Activated CD4-positive, alpha-beta T cell treated with anti-CD3 and anti-CD28 coated beads for 36 hours (primary cell): ENCODE data around the gene MTO1. TPM values are rescaled to one million over a fixed set of nuclear protein-coding genes. Genes with fewer than 3 reads are reported as not detected.
"Not testable (repeated sequence)": the region's sequence is repeated elsewhere in the genome, so short reads cannot be mapped to it uniquely, and the experiment has no call there.

Experiments
- ATAC-seq: fragments of 200-7000 bp; cut with Tn5 transposase; one replicate; pipeline ENCODE4 v1.10.0; 2021; ENCODE audit warnings: mild to moderate bottlenecking, moderate library complexity
- CTCF ChIA-PET: fragments of 350-600 bp; sonication (Branson Sonifier 250); formaldehyde crosslinking; loops from one replicate; lab custom pipeline; 2021; ENCODE audit warnings: antibody characterized with exemption; lab: Charles Lee
- POLR2A ChIA-PET: fragments of 350-600 bp; sonication (Branson Sonifier 250); formaldehyde crosslinking; loops from one replicate; lab custom pipeline; 2021; ENCODE audit warnings: antibody characterized with exemption, inconsistent platforms; lab: Charles Lee
- DNase-seq: peaks from one replicate; pipeline ENCODE4 v3.0.0-alpha.2; 2020
- H3K27ac Mint-ChIP-seq: one replicate; pipeline ENCODE4 v1.8.0; 2021; ENCODE audit warnings: mixed read lengths
- H3K27me3 Mint-ChIP-seq: one replicate; pipeline ENCODE4 v1.8.0; 2021; ENCODE audit warnings: mixed read lengths
- H3K36me3 Mint-ChIP-seq: one replicate; pipeline ENCODE4 v1.8.0; 2021; ENCODE audit warnings: low read depth, mixed read lengths
- H3K4me1 Mint-ChIP-seq: one replicate; pipeline ENCODE4 v1.8.0; 2021; ENCODE audit warnings: mixed read lengths
- H3K4me3 Mint-ChIP-seq: one replicate; pipeline ENCODE4 v1.8.0; 2021; ENCODE audit warnings: mild to moderate bottlenecking, moderate library complexity, mixed read lengths
- H3K9me3 Mint-ChIP-seq: one replicate; pipeline ENCODE4 v1.8.0; 2021; ENCODE audit warnings: low read depth, mixed read lengths
- intact Hi-C, 2 experiments: fragments of 100-400 bp; cut with DNase I in 1 of 2; cut with micrococcal nuclease in 1 of 2; formaldehyde crosslinking; loops; one replicate each; pipeline versions ENCODE4 v1.14.2 to v1.15.1; 2022 to 2024; cut with DNase I, micrococcal nuclease
- total RNA-seq, 2 experiments: library from RNA; stranded (reverse); gene quantifications; one replicate each; pipeline ENCODE4 v1.2.3, GENCODE V29; 2021

Gene MTO1
- total RNA-seq, 2 experiments from 2014 or later, result 45.0 to 49.7 TPM

- no peaks in the 10 kb centered on the region for H3K4me1 Mint-ChIP-seq
- no peaks in the 10 kb centered on the region for H3K9me3 Mint-ChIP-seq
- H3K27ac Mint-ChIP-seq, result no peak overlapping the region
- ATAC-seq (no peak), DNase-seq (no peak)
- intact Hi-C loops, result no loop called here
- H3K4me3 Mint-ChIP-seq, result no peak overlapping the region
- CTCF ChIA-PET, result no interaction called here
- peaks cover 21% of the 10 kb centered on the region for H3K36me3 Mint-ChIP-seq
- POLR2A ChIA-PET, result no interaction called here
- no peaks in the 10 kb centered on the region for H3K27me3 Mint-ChIP-seq
These were observed 42.6 kb downstream of the MTO1 start for GRCh38 chr6:73504160-73504559.

GRCh38 chr6:73505142-73505541, 43.6 kb downstream of the MTO1 start:
- intact Hi-C loops, result no loop called here
- ChIA-PET POLR2A (interaction anchor here (1.1 kb wide), 1 partner anchor 9 kb away, joined by 7 read pairs; no protein-coding TSS in a partner anchor), CTCF (interaction anchor here (0.6 kb wide), 1 partner anchor 15 kb away, joined by 3 read pairs; no protein-coding TSS in a partner anchor)
- Mint-ChIP-seq H3K9me3 (no peaks in the 10 kb centered on the region), H3K27ac (no peak overlapping the region), H3K27me3 (no peaks in the 10 kb centered on the region), H3K4me3 (no peak overlapping the region), H3K4me1 (no peaks in the 10 kb centered on the region), H3K36me3 (peaks cover 19% of the 10 kb centered on the region)
- ATAC-seq (no peak), DNase-seq (no peak)

- ChIA-PET POLR2A (interaction anchor here (1.1 kb wide), 1 partner anchor 8 kb away, joined by 7 read pairs; no protein-coding TSS in a partner anchor), CTCF (interaction anchor here (0.6 kb wide), 1 partner anchor 15 kb away, joined by 3 read pairs; no protein-coding TSS in a partner anchor)
- intact Hi-C loops, H3K4me1 Mint-ChIP-seq, H3K27me3 Mint-ChIP-seq, ATAC-seq, H3K27ac Mint-ChIP-seq, DNase-seq, H3K9me3 Mint-ChIP-seq, H3K4me3 Mint-ChIP-seq: not testable (repeated sequence)
- H3K36me3 Mint-ChIP-seq, result peaks cover 17% of the 10 kb centered on the region
These were observed 44.2 kb downstream of the MTO1 start for GRCh38 chr6:73505705-73506104.

GRCh38 chr6:73506246-73506645, 44.7 kb downstream of the MTO1 start:
- Mint-ChIP-seq H3K9me3 (no peaks in the 10 kb centered on the region), H3K27ac (no peak overlapping the region), H3K4me1 (no peaks in the 10 kb centered on the region), H3K4me3 (no peak overlapping the region), H3K36me3 (peaks cover 17% of the 10 kb centered on the region), H3K27me3 (no peaks in the 10 kb centered on the region)
- ChIA-PET POLR2A (no interaction called here), CTCF (no interaction called here)
- no peak for ATAC-seq
- intact Hi-C loops, result no loop called here
- no peak for DNase-seq

- no peak overlapping the region for H3K27ac Mint-ChIP-seq
- H3K9me3 Mint-ChIP-seq, result no peaks in the 10 kb centered on the region
- H3K4me1 Mint-ChIP-seq, result peaks cover 7% of the 10 kb centered on the region
- CTCF ChIA-PET, result interaction anchor here (0.9 to 1.4 kb wide), 3 partner anchors 11 to 101 kb away, joined by 3 to 6 read pairs (median 4); no protein-coding TSS in a partner anchor
- no peak for DNase-seq
- POLR2A ChIA-PET, result interaction anchor here (2.5 kb wide), 1 partner anchor 11 kb away, joined by 5 read pairs; no protein-coding TSS in a partner anchor
- H3K36me3 Mint-ChIP-seq, result peaks cover 7% of the 10 kb centered on the region
- no peak overlapping the region for H3K4me3 Mint-ChIP-seq
- intact Hi-C loops, result no loop called here
- no peak for ATAC-seq
- H3K27me3 Mint-ChIP-seq, result no peaks in the 10 kb centered on the region
These were observed 47.2 kb downstream of the MTO1 start for GRCh38 chr6:73508776-73509175.

GRCh38 chr6:73509851-73510250, 48.3 kb downstream of the MTO1 start:
- Mint-ChIP-seq H3K36me3 (peaks cover 10% of the 10 kb centered on the region), H3K27ac (no peak overlapping the region), H3K4me3 (no peak overlapping the region), H3K27me3 (no peaks in the 10 kb centered on the region), H3K4me1 (peaks cover 10% of the 10 kb centered on the region), H3K9me3 (no peaks in the 10 kb centered on the region)
- CTCF ChIA-PET, result interaction anchor here (1.4 kb wide), 1 partner anchor 13 kb away, joined by 4 read pairs; no protein-coding TSS in a partner anchor
- ATAC-seq, result no peak
- POLR2A ChIA-PET, result interaction anchor here (0.7 to 2.5 kb wide), 2 partner anchors 10 to 52 kb away, joined by 4 to 5 read pairs; no protein-coding TSS in a partner anchor
- DNase-seq, result no peak
- intact Hi-C loops, result no loop called here

GRCh38 chr6:73511796-73512195, 50.3 kb downstream of the MTO1 start:
- no peaks in the 10 kb centered on the region for H3K27me3 Mint-ChIP-seq
- H3K27ac Mint-ChIP-seq, result no peak overlapping the region
- peak; percentile 25 for DNase-seq
- no peak overlapping the region for H3K4me3 Mint-ChIP-seq
- H3K4me1 Mint-ChIP-seq, result peaks cover 26% of the 10 kb centered on the region
- no peaks in the 10 kb centered on the region for H3K9me3 Mint-ChIP-seq
- ATAC-seq, result no peak
- peaks cover 26% of the 10 kb centered on the region for H3K36me3 Mint-ChIP-seq
- CTCF ChIA-PET, result no interaction called here
- intact Hi-C loops, result no loop called here
- POLR2A ChIA-PET, result interaction anchor here (1.1 to 4.6 kb wide), 3 partner anchors 10 to 50 kb away, joined by 5 to 39 read pairs (median 13); partner anchors contain the start of gene MTO1

- ATAC-seq, result peak; percentile 3
- Mint-ChIP-seq H3K36me3 (peaks cover 42% of the 10 kb centered on the region), H3K4me1 (peaks cover 35% of the 10 kb centered on the region), H3K4me3 (no peak overlapping the region), H3K9me3 (no peaks in the 10 kb centered on the region), H3K27ac (no peak overlapping the region), H3K27me3 (no peaks in the 10 kb centered on the region)
- no peak for DNase-seq
- intact Hi-C loops, result no loop called here
- POLR2A ChIA-PET, result interaction anchor here (0.6 to 4.6 kb wide), 18 partner anchors 8 to 140 kb away, joined by 3 to 39 read pairs (median 6); partner anchors contain the start of genes CGAS, MTO1 and SLC17A5
- CTCF ChIA-PET, result interaction anchor here (0.6 to 1.8 kb wide), 7 partner anchors 9 to 141 kb away, joined by 3 to 7 read pairs (median 4); no protein-coding TSS in a partner anchor
These were observed 51.9 kb downstream of the MTO1 start for GRCh38 chr6:73513496-73513854.

GRCh38 chr6:73514746-73515110, 53.2 kb downstream of the MTO1 start:
- peaks cover 37% of the 10 kb centered on the region for H3K4me1 Mint-ChIP-seq
- ATAC-seq (peak; percentile 6), DNase-seq (peak; percentile 41)
- peaks cover 55% of the 10 kb centered on the region for H3K36me3 Mint-ChIP-seq
- no peaks in the 10 kb centered on the region for H3K27me3 Mint-ChIP-seq
- H3K4me3 Mint-ChIP-seq, result peak overlapping the region; percentile 97
- ChIA-PET CTCF (interaction anchor here (0.8 to 1.9 kb wide), 6 partner anchors 14 to 129 kb away, joined by 3 to 20 read pairs (median 4); no protein-coding TSS in a partner anchor), POLR2A (interaction anchor here (0.7 to 4.6 kb wide), 14 partner anchors 7 to 138 kb away, joined by 3 to 39 read pairs (median 7); partner anchors contain the start of genes CGAS, MTO1 and SLC17A5)
- H3K9me3 Mint-ChIP-seq, result no peaks in the 10 kb centered on the region
- intact Hi-C loops, result loop anchor here (1.0 kb wide), 1 partner anchor 96 kb away; no protein-coding TSS in a partner anchor
- H3K27ac Mint-ChIP-seq, result peak overlapping the region; percentile 98

GRCh38 chr6:73515204-73515655, 53.7 kb downstream of the MTO1 start:
- ATAC-seq (peak; percentile 7), DNase-seq (peak; percentile 28)
- POLR2A ChIA-PET, result interaction anchor here (0.6 to 4.6 kb wide), 9 partner anchors 9 to 139 kb away, joined by 3 to 39 read pairs (median 3); partner anchors contain the start of genes MTO1 and SLC17A5
- peaks cover 60% of the 10 kb centered on the region for H3K36me3 Mint-ChIP-seq
- H3K27me3 Mint-ChIP-seq, result no peaks in the 10 kb centered on the region
- peak overlapping the region; percentile 98 for H3K27ac Mint-ChIP-seq
- intact Hi-C loops, result loop anchor here (1.0 kb wide), 1 partner anchor 95 kb away; no protein-coding TSS in a partner anchor
- H3K4me3 Mint-ChIP-seq, result peak overlapping the region; percentile 97
- no peaks in the 10 kb centered on the region for H3K9me3 Mint-ChIP-seq
- CTCF ChIA-PET, result interaction anchor here (0.7 to 1.9 kb wide), 9 partner anchors 14 to 137 kb away, joined by 3 to 20 read pairs (median 3); partner anchors contain the start of gene MTO1
- peaks cover 37% of the 10 kb centered on the region for H3K4me1 Mint-ChIP-seq
